KOPT-K1 (cell line): ENCODE measurements around the gene TMEM245.
"Not testable (repeated sequence)": the region's sequence is repeated elsewhere in the genome, so short reads cannot be mapped to it uniquely, and the experiment has no call there.

Source experiments
- H3K27ac ChIP-seq: fragments of 200-600 bp; sonication (generic); 2 replicates; pipeline ENCODE4 v1.5.1; 2016; ENCODE audit warnings: antibody characterized with exemption, mild to moderate bottlenecking, low read depth, low read length; ENCODE audit not compliant: poor library complexity, severe bottlenecking
- H3K36me3 ChIP-seq: fragments of 200-600 bp; sonication (generic); 2 replicates; pipeline ENCODE4 v1.5.1; 2017; ENCODE audit warnings: antibody characterized with exemption, mild to moderate bottlenecking, low read length, moderate library complexity; ENCODE audit not compliant: insufficient read depth
- H3K9me3 ChIP-seq: fragments of 200-600 bp; sonication (generic); 2 replicates; pipeline ENCODE4 v1.5.1; 2017; ENCODE audit warnings: antibody characterized with exemption, low read length, mild to moderate bottlenecking; ENCODE audit not compliant: insufficient read depth, poor library complexity, severe bottlenecking

The TMEM245 gene

GRCh38 chr9:108997112-108997511 is 122.6 kb downstream of the TMEM245 start:
- H3K36me3 ChIP-seq = peaks cover 6% of the 10 kb centered on the region; the same call in 1 of the 2 replicates
- H3K9me3 ChIP-seq = no peaks in the 10 kb centered on the region
- no peak overlapping the region for H3K27ac ChIP-seq

GRCh38 chr9:108996643-108997042 is 123.1 kb downstream of the TMEM245 start:
- no peak overlapping the region for H3K27ac ChIP-seq
- H3K9me3 ChIP-seq = no peaks in the 10 kb centered on the region
- peaks cover 6% of the 10 kb centered on the region; the same call in 1 of the 2 replicates for H3K36me3 ChIP-seq

DNA sequence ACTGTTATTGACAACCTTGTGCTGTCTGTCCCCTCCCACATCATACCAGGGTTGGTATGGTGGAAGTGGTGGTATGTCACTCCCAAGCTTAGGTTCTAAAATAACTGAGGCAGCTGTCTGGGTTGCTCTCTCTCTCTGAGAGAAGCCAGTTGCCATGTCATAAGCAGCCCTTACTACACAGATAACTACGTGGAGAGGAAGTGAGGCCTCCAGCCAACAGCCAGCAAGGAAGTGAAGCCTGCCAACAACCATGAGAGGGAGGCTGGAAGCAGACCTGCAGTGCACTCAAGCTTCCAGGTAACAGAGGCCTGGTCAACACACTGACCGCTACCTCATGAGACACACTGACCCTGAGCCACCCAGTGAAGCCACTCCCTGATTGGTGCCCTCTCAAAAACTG is 125.1 kb downstream of the TMEM245 start:
- peaks cover 16% of the 10 kb centered on the region; the same call in 1 of the 2 replicates for H3K36me3 ChIP-seq
- H3K9me3 ChIP-seq = no peaks in the 10 kb centered on the region
- H3K27ac ChIP-seq = peak overlapping the region; percentile 31

DNA sequence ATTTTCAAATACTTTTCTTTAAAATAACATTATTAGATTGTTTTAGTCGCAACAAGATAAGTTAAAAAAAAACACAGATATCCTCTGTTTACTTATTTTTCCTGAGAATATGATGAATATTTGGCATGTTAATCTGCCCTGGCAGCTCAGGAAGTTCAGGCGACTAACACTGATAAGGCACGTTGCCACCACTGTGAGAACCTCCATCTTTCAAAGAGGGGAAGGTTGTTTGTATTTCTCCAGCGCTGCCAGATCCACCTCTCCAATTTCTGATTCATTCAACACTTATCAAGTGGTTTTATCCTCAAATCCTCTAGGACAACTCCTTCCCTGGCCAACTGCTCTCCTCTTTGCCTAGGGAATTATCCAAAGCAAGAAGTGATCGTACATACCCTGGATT is 128.3 kb downstream of the TMEM245 start:
- peaks cover 7% of the 10 kb centered on the region for H3K9me3 ChIP-seq
- no peak overlapping the region for H3K27ac ChIP-seq
- H3K36me3 ChIP-seq = peaks cover 26% of the 10 kb centered on the region

GRCh38 chr9:108983885-108984284 is 135.9 kb downstream of the TMEM245 start:
- H3K9me3 ChIP-seq = peaks cover 7% of the 10 kb centered on the region
- H3K36me3 ChIP-seq = peaks cover 29% of the 10 kb centered on the region
- no peak overlapping the region for H3K27ac ChIP-seq

GRCh38 chr9:108980893-108981292 is 138.9 kb downstream of the TMEM245 start:
- H3K27ac ChIP-seq = no peak overlapping the region

GRCh38 chr9:108978205-108978604 is 141.5 kb downstream of the TMEM245 start:
- peaks cover 44% of the 10 kb centered on the region for H3K36me3 ChIP-seq
- H3K27ac ChIP-seq = no peak overlapping the region

More at GRCh38 chr9:108980893-108981292, 138.9 kb downstream of the TMEM245 start:
- no peaks in the 10 kb centered on the region for H3K9me3 ChIP-seq
- peaks cover 38% of the 10 kb centered on the region for H3K36me3 ChIP-seq

DNA sequence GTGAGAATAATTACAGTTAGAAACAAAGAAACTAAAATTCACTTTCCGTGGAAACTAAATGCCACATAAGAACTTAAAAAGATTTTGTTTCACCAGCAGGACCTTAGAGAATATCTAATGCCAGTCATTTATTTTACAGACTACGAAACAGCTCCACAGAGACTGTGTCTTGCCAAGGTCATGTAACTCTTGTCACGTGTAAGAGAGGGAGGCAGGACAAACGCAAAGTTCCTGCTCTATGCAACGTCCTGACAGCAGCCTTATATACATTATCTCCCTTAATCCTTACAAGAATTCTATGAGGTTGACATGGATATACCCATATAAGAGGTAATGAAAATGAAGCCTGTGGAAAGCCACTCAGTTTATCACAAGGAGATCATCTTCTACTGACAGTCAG is 145.9 kb downstream of the TMEM245 start:
- H3K36me3 ChIP-seq = peaks cover 45% of the 10 kb centered on the region
- H3K9me3 ChIP-seq = peaks cover 16% of the 10 kb centered on the region
- H3K27ac ChIP-seq = no peak overlapping the region

More at GRCh38 chr9:108978205-108978604, 141.5 kb downstream of the TMEM245 start:
- no peaks in the 10 kb centered on the region for H3K9me3 ChIP-seq

GRCh38 chr9:108972626-108973209 is 147.0 kb downstream of the TMEM245 start:
- no peak overlapping the region for H3K27ac ChIP-seq
- H3K9me3 ChIP-seq = peaks cover 16% of the 10 kb centered on the region
- peaks cover 33% of the 10 kb centered on the region for H3K36me3 ChIP-seq

- H3K36me3 ChIP-seq = peaks cover 28% of the 10 kb centered on the region
- no peak overlapping the region for H3K27ac ChIP-seq
- H3K9me3 ChIP-seq = peaks cover 16% of the 10 kb centered on the region
These were observed 147.6 kb downstream of the TMEM245 start for GRCh38 chr9:108972186-108972585.

DNA sequence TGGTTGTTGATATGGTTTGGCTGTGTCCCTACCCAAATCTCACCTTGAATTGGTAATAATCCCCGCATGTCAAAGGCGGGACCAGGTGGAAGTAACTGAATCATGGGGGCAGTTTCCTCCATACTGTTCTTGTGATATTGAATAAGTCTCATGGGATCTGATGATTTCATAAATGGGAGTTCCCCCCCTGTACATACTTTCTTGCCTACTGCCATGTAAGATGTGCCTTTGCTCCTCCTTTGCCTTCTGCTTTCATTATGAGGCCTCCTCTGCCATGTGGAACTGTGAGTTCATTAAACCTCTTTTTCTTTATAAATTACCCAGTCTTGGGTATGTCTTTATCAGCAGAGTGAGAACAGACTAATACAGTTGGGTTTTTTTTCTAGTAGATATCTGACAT is 148.4 kb downstream of the TMEM245 start:
- peaks cover 16% of the 10 kb centered on the region for H3K9me3 ChIP-seq
- H3K27ac ChIP-seq = not testable (repeated sequence)
- peaks cover 33% of the 10 kb centered on the region for H3K36me3 ChIP-seq

DNA sequence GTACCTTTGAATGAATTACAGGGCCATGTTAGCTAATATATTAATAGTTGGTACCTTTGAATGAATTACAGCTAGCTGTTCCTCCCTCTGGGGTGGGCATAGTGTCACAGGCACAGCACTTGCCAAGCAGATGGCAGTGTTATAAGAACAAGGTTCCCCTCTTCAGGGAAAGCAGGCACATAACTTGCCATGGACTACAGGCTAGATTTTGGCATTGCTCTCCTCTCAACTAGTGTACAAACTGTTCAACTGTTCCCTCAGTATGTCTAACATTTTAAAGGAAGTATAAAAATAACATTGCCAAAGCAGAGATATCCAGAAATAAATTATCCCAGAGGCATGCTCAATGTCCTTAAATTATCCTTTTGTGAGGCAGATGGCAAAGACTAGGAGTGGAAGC is 151.8 kb downstream of the TMEM245 start:
- Histone ChIP-seq H3K36me3 (peaks cover 38% of the 10 kb centered on the region), H3K9me3 (peaks cover 16% of the 10 kb centered on the region), H3K27ac (no peak overlapping the region)
